NCI-H2196 (cell line): ENCODE data around the gene ASIC3.
"Not testable (repeated sequence)": the region's sequence is repeated elsewhere in the genome, so short reads cannot be mapped to it uniquely, and the experiment has no call there.

Experiments
- DNase-seq: peaks from one replicate; lab custom pipeline; 2025; ENCODE audit not compliant: unreplicated experiment; lab: John Stamatoyannopoulos, UW

The ASIC3 gene

DNA sequence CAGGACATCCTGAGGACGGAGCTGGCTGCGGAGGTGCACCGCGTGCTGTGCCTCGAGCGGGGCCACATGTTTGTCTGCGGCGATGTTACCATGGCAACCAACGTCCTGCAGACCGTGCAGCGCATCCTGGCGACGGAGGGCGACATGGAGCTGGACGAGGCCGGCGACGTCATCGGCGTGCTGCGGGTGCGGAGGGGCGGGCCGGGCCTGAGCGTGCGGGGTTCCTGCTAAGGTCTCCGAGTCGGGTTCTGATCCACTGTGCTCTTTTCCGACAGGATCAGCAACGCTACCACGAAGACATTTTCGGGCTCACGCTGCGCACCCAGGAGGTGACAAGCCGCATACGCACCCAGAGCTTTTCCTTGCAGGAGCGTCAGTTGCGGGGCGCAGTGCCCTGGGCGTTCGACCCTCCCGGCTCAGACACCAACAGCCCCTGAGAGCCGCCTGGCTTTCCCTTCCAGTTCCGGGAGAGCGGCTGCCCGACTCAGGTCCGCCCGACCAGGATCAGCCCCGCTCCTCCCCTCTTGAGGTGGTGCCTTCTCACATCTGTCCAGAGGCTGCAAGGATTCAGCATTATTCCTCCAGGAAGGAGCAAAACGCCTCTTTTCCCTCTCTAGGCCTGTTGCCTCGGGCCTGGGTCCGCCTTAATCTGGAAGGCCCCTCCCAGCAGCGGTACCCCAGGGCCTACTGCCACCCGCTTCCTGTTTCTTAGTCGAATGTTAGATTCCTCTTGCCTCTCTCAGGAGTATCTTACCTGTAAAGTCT is 34.4 kb upstream of the ASIC3 start:
- DNase-seq: no peak

DNA sequence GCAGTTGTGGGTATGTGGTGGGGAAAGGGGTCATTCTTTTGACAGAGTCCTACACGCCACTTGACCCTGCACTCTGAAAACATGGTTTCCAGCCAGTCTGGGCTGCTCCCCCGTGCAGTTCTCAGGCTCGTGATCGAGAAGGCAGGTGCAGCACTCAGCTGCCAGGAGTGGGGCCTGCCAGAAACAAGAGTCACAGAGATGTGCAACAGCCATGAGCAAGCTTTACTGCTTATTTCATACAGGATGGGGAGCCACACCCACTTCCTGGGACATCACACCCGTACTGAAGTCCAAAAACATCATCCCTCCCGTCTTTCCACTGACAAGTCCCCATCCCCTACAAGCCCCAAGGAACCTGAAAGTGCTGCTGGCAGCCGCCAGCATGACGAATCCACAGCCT is 33.4 kb upstream of the ASIC3 start:
- DNase-seq: peak; percentile 35

DNA sequence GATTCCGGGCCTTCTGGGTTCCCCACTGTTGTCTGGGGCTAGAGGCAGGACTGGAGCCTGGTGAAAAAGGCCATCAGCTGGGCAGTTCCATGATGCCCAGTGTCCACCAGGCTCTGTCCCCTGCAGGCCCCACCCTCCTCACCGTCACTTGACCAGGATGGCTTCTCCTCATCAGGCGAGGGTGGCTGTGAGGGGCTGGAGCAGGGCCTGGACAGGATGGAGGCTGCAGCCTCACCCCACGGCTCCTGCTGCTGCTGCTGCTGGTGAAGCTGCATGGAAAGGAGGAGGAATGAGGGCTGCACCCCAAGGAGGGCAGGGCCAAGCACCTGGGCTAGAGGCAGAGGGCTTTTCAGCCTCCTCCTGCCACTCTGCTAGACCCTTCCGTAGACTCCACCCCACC is 32.4 kb upstream of the ASIC3 start:
- no peak for DNase-seq

DNA sequence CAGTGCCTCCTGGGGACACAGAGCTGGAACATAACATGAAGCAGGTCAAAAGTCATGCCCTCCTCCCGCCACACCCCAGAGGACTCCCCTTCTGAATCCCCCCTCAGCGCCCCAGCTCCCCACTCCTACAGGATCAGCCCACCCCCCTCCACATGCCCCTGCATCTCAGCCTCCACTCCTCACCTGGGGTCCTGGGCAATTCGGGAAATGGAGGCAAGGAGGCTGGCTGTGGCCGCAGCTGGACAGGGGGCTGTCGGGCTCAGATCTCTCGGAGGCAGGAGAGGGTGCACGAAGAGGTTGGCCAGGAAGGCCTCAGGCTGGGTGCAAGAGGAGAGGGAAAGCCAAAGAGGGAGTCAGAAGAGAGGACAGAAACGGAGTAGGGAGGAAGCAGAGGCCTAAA is 31.8 kb upstream of the ASIC3 start:
- DNase-seq: no peak

DNA sequence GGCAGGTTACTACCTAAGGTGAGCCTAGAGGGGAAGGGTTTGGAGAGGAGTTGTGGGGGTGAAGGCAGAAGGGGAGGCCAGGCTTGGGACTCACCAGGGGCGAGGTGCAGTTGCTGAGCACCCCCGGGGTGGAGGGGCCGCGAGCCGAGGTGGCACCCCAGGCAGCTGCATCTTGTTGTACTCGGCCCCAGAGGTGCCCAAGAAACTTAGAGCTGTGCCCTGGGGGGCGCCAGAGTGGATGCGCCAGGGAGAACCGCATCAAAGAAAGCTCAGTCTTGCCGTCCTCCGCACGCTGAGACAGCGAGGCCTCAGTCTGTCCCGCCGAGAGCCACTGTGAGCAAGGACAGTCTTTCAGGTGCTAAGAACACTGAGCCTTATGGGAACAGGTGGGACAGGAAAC is 31.4 kb upstream of the ASIC3 start:
- no peak for DNase-seq

DNA sequence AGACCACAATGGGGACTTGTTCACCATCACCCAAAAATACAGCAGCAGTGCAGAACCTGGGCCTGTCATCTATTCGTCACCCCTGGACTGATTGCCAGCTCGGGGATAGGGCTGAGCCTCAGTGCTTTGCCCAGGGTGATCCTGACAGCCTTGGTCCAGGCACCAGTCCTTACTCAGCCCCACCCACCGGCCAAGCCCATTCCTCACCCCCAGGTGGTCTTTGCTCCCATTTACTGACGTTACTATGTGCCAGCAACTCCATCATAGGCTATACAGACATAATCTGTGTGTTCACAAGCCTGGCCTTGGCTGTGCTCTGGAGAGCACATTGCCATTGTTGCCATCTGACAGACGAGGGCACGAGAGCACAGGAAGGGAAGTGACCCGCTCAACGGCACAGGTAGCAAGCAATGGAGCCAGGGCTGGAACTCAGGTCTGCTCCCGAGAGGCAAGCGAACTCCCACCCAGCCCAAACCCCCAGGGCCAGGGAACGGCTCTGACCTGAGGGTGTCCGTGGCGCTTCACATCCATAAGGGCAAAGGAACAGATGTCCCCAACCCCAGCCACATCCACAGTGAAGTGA is 30.9 kb upstream of the ASIC3 start:
- DNase-seq: no peak

DNA sequence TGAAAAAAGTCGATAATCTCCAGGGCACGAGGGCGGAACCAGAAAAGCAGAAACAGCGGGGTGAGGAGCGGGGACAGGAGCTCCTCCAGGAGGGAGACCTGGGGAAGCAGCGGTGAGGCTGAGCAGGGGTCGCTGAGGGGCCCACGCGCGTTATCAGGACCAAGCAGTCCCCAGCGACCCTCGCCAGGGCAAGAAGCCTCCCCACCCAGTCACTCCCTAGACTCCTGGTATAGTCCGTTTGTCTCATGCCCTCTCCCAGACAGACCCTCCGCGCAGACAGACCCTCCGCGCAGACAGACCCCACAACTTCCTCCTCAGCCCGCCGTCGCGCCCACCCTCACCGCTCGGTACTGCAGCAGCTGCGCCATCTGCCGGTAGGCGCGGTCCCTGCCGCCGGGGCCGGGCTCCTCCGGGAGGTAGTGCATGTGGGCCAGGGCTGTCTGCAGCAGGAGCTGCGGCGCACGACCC is 30.3 kb upstream of the ASIC3 start:
- DNase-seq: peak; percentile 84

DNA sequence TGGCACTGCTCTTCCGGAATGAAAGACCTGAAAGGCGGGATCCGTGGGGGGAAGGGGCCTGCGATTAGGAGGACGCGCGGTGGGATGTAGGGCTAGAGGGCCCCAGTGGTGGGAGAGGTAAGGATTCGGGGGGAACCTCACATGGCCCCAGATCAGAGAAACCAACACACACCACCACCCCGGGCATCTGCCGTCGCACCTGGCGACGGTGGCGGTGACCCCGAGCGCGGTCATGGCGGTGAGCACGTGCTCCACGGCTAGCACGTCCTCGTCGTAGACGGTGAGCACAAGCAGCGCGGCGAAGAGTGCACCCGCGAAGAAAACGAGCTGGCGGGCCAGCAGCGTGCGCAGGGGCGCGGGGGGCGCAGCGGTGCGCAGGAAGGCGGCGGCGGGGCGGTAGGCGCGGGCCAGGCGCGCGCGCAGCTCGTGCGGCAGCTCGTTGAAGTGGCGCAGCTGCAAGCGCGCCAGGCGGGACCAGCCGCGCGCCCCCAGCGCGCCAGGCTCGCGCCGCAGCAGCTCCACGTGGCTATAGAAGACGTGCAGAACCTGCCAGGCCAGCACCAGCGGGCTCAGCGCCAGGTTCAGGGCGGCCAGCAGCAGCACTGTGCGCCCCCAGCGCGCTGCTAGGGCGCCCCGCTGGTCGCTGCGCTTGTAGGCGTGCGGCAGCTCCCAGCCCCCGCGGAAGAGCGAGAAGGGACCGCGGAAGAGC is 29.8 kb upstream of the ASIC3 start:
- DNase-seq: peak; percentile 84

DNA sequence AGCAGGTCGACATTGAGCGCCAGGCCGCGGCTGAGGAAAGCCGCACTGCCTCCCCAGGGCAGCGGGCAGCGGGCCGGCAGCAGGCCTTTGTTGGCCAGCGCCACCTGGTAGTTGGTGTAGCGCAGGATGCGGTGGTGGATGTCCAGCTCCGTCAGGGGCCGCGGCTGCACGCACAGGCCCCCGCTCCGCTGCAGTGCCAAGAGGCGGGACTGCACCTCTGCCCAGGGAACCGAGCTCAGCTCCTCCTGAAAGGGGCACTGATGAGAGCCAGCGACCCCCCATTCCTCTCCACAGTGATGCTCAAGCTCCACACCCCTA is 29.2 kb upstream of the ASIC3 start:
- DNase-seq: no peak

DNA sequence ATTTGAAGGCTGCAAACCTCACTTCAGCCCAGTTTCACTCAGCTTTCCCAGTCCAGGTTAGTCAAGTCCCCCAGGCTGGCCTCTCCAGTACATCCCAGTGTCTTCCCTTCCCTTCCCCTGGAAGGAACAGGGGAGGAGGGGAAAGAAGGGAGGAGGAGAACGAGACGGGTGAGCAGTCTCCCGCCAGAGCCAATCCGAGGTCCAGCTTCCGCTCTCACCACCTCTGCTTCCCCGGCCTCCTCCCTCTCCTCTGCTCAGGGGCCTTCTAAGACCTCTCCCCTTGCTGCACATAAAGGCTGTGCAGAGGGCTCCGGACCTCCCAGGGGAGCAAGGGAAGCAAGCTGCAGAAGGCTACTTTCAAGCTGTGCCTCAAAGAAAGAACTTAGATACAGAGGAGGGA is 28.1 kb upstream of the ASIC3 start:
- no peak for DNase-seq

DNA sequence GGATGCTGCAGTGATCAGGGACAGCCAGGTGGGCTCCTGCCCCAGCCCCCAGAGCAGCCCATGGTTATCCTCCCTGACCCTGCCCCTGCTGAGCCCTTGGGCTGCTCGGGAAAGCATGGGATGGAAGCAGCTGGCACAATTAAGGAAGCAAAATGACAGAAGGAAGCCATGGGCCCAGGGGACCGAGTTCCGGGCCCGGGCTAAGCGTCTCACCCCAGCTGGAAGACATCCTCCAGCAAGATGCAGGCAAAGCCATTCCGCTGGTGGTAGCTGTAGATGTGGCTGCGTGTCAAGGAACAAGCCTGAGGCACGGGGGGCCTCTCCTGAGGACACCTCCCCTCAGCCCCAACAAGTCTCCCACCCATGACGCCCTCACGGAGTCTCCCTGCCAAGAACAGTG is 25.1 kb upstream of the ASIC3 start:
- no peak for DNase-seq

DNA sequence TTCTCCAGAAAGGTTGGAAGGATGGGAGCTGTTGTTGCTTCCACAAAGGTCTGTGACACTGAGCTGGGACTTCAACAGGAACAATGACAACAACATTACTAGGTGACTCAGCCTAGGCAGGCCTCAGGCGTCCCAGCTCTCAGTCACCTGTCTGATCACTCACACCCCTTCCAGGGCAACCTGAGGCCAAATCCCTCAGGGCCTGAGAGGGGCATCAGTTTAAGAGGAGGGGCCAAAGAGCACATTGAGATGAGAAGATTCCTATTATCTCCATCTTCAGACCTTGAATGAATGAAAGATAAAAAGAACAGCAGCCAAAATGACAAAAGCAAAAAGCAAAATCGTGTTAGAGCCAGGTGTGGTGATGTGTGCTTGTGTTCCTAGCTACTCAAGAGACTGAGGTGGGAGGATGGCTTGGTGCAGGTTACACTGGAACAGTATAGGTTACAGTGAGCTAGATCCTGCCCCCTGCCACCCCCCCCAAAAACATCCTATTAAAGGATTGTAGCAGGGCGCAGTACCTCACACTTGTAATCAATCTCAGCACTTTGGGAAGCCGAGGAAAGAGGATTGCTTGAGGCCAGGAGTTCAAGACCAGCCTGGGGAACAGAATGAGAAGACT is 23.8 kb upstream of the ASIC3 start, which contains the start of gene ATG9B:
Gene ATG9B (minus strand): TSS at position 60 of the 622 bp plus-strand sequence. CDS start 71 bp downstream, outside the sequence.
- DNase-seq: no peak

DNA sequence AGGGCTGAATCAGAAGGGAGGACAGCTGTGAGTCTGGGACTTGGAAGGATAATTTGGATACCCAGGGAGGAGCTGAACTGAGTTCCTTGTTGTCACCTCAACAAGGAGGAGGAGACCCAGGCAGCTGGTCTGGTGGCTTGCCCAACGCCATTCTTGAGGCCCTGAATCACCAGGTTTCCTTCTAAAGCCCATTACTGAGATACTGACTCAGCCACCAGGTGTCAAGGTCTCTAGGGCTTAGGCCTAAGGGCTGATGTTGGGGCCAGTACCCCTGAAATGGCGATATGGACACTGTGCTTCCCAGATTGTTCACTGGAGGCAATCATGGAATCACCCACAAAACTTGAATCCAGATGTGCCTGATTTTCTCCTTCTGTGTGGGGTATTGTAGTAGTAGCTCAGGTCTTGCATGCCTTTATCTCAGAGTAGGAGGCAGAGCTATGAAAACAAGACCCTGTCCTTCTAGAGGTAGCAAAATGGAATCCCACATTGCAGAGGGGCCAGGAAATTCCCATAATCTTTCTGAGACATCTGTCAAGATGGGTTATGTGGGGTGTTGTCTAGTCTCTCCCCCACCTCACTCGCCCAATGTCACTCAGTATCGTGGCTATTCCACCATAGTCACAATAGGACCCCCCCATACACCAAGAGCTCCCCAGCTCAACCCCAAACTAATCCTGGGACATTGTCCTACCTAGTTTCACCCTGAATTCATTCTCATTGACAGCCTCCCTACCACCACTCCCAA is 22.2 kb upstream of the ASIC3 start:
- DNase-seq: no peak

DNA sequence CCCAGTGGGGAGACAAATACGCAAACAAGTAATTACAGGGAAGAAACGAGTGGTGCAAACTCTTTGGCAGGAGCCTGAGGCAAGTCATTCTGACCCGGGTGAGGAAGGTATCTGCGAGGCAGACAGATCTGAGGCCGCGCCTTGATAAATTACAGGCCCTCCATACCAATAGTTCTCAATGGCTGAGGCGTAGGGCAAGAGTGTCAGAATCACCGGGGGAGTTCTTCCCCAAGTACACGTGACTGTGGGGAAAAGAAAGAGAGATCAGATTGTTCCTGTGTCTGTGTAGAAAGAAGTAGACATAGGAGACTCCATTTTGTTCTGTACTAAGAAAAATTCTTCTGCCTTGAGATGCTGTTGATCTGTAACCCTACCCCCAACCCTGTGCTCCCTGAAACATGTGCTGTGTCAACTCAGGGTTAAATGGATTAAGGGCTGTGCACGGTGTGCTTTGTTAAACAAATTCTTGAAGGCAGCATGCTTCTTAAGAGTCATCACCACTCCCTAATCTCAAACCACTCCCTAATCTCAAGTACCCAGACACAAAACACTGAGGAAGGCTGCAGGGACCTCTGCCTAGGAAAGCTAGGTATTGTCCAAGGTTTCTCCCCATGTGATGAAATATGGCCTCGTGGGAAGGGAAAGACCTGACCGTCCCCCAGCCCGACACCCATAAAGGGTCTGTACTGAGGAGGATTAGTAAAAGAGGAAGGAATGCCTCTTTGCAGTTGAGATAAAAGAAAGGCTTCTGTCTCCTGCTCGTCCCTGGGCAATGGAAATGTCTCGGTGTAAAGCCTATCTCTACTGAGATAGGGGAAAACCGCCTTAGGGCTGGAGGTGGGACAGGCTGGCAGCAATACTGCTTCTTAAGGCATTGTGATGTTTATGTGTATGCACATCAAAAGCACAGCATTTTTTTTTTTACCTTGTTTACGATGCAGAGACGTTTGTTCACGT is 21.3 kb upstream of the ASIC3 start:
- not testable (repeated sequence) for DNase-seq

DNA sequence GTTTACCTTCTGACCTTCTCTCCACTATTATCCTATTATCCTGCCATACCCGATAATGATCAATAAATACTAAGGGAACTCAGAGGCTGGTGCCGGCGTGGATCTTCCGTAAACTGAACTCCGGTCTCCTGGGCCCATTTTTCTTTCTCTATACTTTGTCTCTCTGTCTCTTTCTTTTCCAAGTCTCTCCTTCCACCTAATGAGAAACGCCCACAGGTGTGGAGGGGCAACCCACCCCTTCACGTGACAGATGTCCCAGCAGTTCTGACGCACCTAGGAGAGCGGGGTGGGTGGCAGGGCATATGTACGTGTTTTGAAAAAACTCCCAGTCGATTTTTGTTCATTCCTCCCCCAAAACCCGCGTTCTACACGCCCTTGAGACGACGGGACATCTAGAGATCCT is 20.6 kb upstream of the ASIC3 start:
- DNase-seq: not testable (repeated sequence)

DNA sequence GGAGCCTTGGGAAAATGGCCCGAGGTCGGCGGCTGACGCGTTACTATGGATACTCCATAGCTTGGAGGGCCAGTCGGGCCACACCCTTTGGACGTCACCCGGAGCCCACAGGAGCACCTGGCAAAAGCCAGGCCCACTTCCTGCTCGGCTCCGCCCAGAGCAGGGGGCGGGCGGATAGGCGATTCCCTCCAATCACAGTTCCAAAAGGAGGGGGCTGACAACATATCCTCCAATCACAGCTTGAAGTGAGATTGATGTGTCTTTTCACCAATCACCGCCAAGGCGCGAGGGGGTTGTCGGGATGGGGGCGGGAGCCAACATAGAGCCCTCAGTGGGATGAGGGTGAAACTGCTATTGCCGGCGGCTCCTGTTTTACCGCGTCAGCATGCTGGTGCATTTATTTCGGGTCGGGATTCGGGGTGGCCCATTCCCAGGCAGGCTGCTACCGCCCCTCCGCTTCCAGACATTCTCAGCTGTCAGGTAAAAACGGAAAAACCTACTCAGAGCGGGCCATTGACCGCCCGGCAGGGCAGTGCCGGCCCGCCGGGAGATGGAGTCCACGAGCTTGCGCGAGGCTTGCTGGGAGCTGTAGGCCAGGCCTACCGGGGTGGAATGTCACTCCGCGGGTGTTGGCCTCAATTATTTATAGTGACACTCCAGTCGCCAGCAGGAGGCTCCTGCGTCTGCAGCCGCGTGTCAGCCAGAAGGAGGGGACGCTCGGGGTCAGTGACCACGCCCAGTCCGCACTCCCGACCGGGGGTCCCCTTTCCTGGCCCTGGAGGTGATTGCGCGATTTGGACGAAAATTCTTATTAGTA is 20.0 kb upstream of the ASIC3 start, which contains the start of gene ABCB8:
Gene ABCB8 (plus strand): TSS at position 320 of the 817 bp plus-strand sequence. CDS start 66 bp downstream, at position 386.
- peak; percentile 99 for DNase-seq

DNA sequence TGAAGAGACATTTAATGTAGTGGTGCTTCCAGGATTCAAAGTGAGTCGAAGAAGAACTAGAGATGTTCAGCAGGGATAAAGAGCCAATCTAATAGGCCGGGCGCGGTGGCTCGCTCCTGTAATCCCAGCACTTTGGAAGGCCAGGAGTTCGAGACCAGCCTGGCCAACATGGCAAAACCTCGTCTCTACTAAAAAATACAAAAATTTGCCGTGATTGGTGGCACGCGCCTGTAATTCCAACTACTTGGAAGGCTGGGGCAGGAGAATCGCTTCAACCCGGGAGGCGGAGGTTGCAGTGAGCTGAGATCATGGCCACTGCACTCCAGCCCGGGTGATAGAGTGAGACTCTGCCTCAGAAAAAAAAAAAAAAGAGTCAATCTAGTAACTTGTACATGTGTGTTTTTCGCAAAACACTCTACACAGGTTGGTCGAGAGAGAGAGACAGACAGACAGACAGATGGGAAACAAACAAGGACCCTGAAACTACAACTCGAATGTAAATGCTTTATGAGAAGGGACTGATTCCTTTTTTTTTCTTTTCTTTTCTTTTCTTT is 19.3 kb upstream of the ASIC3 start:
- DNase-seq: no peak

DNA sequence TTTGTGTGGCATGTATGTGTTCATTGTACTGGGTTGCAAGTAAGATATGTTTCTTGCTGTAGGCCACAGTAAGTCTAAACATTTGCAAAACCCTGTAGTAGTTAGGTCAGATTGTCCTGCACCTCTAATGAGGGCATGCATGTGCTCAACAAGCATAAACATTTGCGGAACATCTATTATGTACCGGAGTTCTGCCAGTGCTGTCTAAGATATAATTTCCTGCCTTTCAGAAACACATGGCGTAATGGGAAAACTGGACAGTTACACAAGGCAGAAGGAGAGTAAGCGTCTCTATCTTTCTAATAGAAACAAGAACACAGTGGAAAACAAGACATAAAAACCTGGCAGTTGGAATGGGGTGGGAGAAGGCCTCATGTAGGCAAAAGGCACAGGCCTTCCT is 17.3 kb upstream of the ASIC3 start:
- DNase-seq: no peak
